GM18517 (cell line): ENCODE results near the gene UBE3C.
A peak's percentile ranks its signal among the peaks of the same experiment; 100 is the strongest.
"Not testable (repeated sequence)": the region's sequence is repeated elsewhere in the genome, so short reads cannot be mapped to it uniquely, and the experiment has no call there.

ENCODE experiments used
- ATAC-seq: cut with Tn5 transposase; IDR thresholded peaks from one replicate; pipeline ENCODE4 v1.9.1; 2021; ENCODE audit warnings: mild to moderate bottlenecking, moderate library complexity; ENCODE audit not compliant: unreplicated experiment

UBE3C gene

GRCh38 chr7:157269341-157270059 lies 130.8 kb downstream of the UBE3C start:
- ATAC-seq, result no peak

GRCh38 chr7:157270060-157270444 lies 131.3 kb downstream of the UBE3C start:
- ATAC-seq, result no peak

GRCh38 chr7:157271315-157271990 lies 132.7 kb downstream of the UBE3C start:
- no peak for ATAC-seq

- ATAC-seq, result no peak
These were observed 133.2 kb downstream of the UBE3C start for GRCh38 chr7:157271991-157272324.

- ATAC-seq, result no peak
These were observed 133.9 kb downstream of the UBE3C start for GRCh38 chr7:157272351-157273207.

GRCh38 chr7:157273208-157274093 lies 134.7 kb downstream of the UBE3C start:
- no peak for ATAC-seq

- ATAC-seq, result not testable (repeated sequence)
These were observed 135.4 kb downstream of the UBE3C start for GRCh38 chr7:157274094-157274634.

GRCh38 chr7:157274991-157275427 lies 136.3 kb downstream of the UBE3C start:
- no peak for ATAC-seq

GRCh38 chr7:157276091-157276561 lies 137.4 kb downstream of the UBE3C start:
- ATAC-seq, result no peak

- ATAC-seq, result no peak
These were observed 138.2 kb downstream of the UBE3C start for GRCh38 chr7:157276731-157277562.

GRCh38 chr7:157277568-157277967 lies 138.8 kb downstream of the UBE3C start:
- not testable (repeated sequence) for ATAC-seq

- no peak for ATAC-seq
These were observed 139.6 kb downstream of the UBE3C start for GRCh38 chr7:157278167-157278790.

GRCh38 chr7:157278791-157279724 lies 140.3 kb downstream of the UBE3C start:
- ATAC-seq, result peak; percentile 45

- no peak for ATAC-seq
These were observed 141.1 kb downstream of the UBE3C start for GRCh38 chr7:157279741-157280215.

- no peak for ATAC-seq
These were observed 141.6 kb downstream of the UBE3C start for GRCh38 chr7:157280216-157280841.

- ATAC-seq, result no peak
These were observed 142.7 kb downstream of the UBE3C start for GRCh38 chr7:157281221-157281998.
